Sigmoid colon (tissue), 7 donors: Measurements from ENCODE around the gene ARHGAP22. TPM values are rescaled to one million over a fixed set of nuclear protein-coding genes. Genes with fewer than 3 reads are reported as not detected.

Experiments used
- DNase-seq: peaks from one replicate; pipeline ENCODE4 v3.0.0-alpha.2; 2019
- H3K27ac ChIP-seq, 4 donors: fragments of 200-600 bp; sonication (generic); one replicate each; pipeline ENCODE4 v1.5.1; 2016 to 2019; ENCODE audit warnings: mild to moderate bottlenecking in 1 of 4
- H3K27me3 ChIP-seq, 3 donors: fragments of 200-600 bp; sonication (generic); one replicate each; pipeline ENCODE4 v1.5.1; 2019; ENCODE audit warnings: mild to moderate bottlenecking in 1 of 3
- H3K36me3 ChIP-seq, 4 donors: fragments of 200-600 bp; sonication (generic); one replicate each; pipeline ENCODE4 v1.5.1; 2016 to 2019
- H3K4me1 ChIP-seq, 4 donors: fragments of 200-600 bp; sonication (generic); one replicate each; pipeline ENCODE4 v1.5.1; 2017 to 2019
- H3K4me3 ChIP-seq, 4 donors: fragments of 200-600 bp; sonication (generic); one replicate each; pipeline ENCODE4 v1.5.1; 2017 to 2019; ENCODE audit warnings: mild to moderate bottlenecking in 2 of 4, moderate library complexity in 1 of 4
- H3K9me3 ChIP-seq, 4 donors: fragments of 200-600 bp in 3 of 4; sonication (generic) in 3 of 4; one replicate each; pipeline versions ENCODE4 v1.5.1 to v1.6.1; 2013 to 2019
- CTCF ChIP-seq, 4 experiments: fragments of 450-650 bp in 3 of 4; fragments of 200-600 bp in 1 of 4; IDR thresholded peaks; one replicate each; pipeline ENCODE4 v1.5.1; 2016 to 2019; ENCODE audit warnings: antibody characterized with exemption in 4 of 4, mild to moderate bottlenecking in 3 of 4, moderate library complexity in 2 of 4
- EP300 ChIP-seq, 4 donors: sonication (generic); formaldehyde crosslinking; IDR thresholded peaks; one replicate each; pipeline ENCODE4 v1.6.1; 2017; ENCODE audit warnings: antibody characterized with exemption in 4 of 4
- POLR2A ChIP-seq, 2 donors: fragments of 450-650 bp; IDR thresholded peaks; one replicate each; pipeline ENCODE4 v1.6.1; 2016; ENCODE audit warnings: antibody characterized with exemption in 2 of 2, mild to moderate bottlenecking in 2 of 2, moderate library complexity in 2 of 2
- POLR2AphosphoS5 ChIP-seq, 4 donors: sonication (generic); formaldehyde crosslinking; IDR thresholded peaks; one replicate each; pipeline ENCODE4 v1.6.1; 2017; ENCODE audit warnings: antibody characterized with exemption in 4 of 4
- WGBS, 2 donors: extraction: QIAGEN DNeasy Blood & Tissue Kit; methylation state at CpG; one replicate each; pipeline ENCODE4 v1.1.7; 2013; 5-methylcytosine and 5-hydroxymethylcytosine counted together
- intact Hi-C: fragments of 100-400 bp; cut with DNase I; formaldehyde crosslinking; loops from one replicate; pipeline ENCODE4 v1.15.1; 2023
- polyA plus RNA-seq, 3 donors: library from polyadenylated mRNA; stranded (reverse); fragments of 200-250 nt; gene quantifications; one replicate each; pipeline ENCODE4 v1.2.3, GENCODE V29; 2013
- total RNA-seq, 4 donors: library from RNA; depleted of rRNA; stranded (reverse); fragments of >200 nt; gene quantifications; one replicate each; pipeline ENCODE4 v1.1.0, GENCODE V29; 2016
- donor health status: healthy with polysubstance abuse.
- donor health status: Bipolar disorder and iron deficiency.
- donor health status: healthy.

ARHGAP22 gene
- total and polyA plus RNA-seq, 7 donors, result 1.2 to 6.4 (median 3.1) TPM

GRCh38 chr10:48452879-48453412 lies 151.9 kb downstream of the ARHGAP22 start:
- no peak for TF ChIP-seq EP300 (IDR thresholded peaks at IDR 0.05)
- TF ChIP-seq CTCF (IDR thresholded peaks at IDR 0.05), result no peak
- TF ChIP-seq POLR2AphosphoS5 (IDR thresholded peaks at IDR 0.05), result no peak
- no peak for TF ChIP-seq POLR2A (IDR thresholded peaks at IDR 0.05)
- DNase-seq, result peak; percentile 59
- H3K27me3 ChIP-seq, result no peaks in the 10 kb centered on the region
- intact Hi-C loops, result no loop called here
- no peak overlapping the region for H3K4me3 ChIP-seq
- H3K27ac ChIP-seq, result no peak overlapping the region
- WGBS, 2 donors, result 67 to 82% methylated on average over 6 of the region's 6 CpGs
- peaks cover 0 to 14% (median 10%) of the 10 kb centered on the region in 4 donors for H3K4me1 ChIP-seq
- no peaks in the 10 kb centered on the region for H3K9me3 ChIP-seq
- no peaks in the 10 kb centered on the region for H3K36me3 ChIP-seq

GRCh38 chr10:48451969-48452878 lies 152.6 kb downstream of the ARHGAP22 start:
- H3K36me3 ChIP-seq, result no peaks in the 10 kb centered on the region
- 81 to 85% methylated on average over 15 of the region's 15 CpGs for WGBS, 2 donors
- no peaks in the 10 kb centered on the region for H3K9me3 ChIP-seq
- no peaks in the 10 kb centered on the region for H3K27me3 ChIP-seq
- intact Hi-C loops, result no loop called here
- TF ChIP-seq POLR2A (IDR thresholded peaks at IDR 0.05), result no peak
- TF ChIP-seq EP300 (IDR thresholded peaks at IDR 0.05), result no peak
- no peak for TF ChIP-seq POLR2AphosphoS5 (IDR thresholded peaks at IDR 0.05)
- no peak for TF ChIP-seq CTCF (IDR thresholded peaks at IDR 0.05)
- no peak overlapping the region for H3K27ac ChIP-seq
- no peak overlapping the region for H3K4me3 ChIP-seq
- peaks cover 0 to 14% (median 10%) of the 10 kb centered on the region in 4 donors for H3K4me1 ChIP-seq
- DNase-seq, result no peak

- no peaks in the 10 kb centered on the region for H3K27me3 ChIP-seq
- peak; percentile 63 for DNase-seq
- 89 to 91% methylated on average over 43 of the region's 43 CpGs for WGBS, 2 donors
- no peak for TF ChIP-seq CTCF (IDR thresholded peaks at IDR 0.05)
- no peak for TF ChIP-seq EP300 (IDR thresholded peaks at IDR 0.05)
- TF ChIP-seq POLR2A (IDR thresholded peaks at IDR 0.05), result no peak
- no peak for TF ChIP-seq POLR2AphosphoS5 (IDR thresholded peaks at IDR 0.05)
- no peaks in the 10 kb centered on the region for H3K36me3 ChIP-seq
- no peak overlapping the region for H3K4me3 ChIP-seq
- intact Hi-C loops, result no loop called here
- H3K9me3 ChIP-seq, result no peaks in the 10 kb centered on the region
- no peak overlapping the region for H3K27ac ChIP-seq
- H3K4me1 ChIP-seq, result peaks cover 0 to 1% (median under 1%) of the 10 kb centered on the region in 4 donors
Observed at GRCh38 chr10:48450741-48451466, 154.0 kb downstream of the ARHGAP22 start.

- intact Hi-C loops, result no loop called here
- Histone ChIP-seq H3K27me3 (no peaks in the 10 kb centered on the region), H3K4me3 (no peak overlapping the region), H3K4me1 (no peaks in the 10 kb centered on the region), H3K9me3 (no peaks in the 10 kb centered on the region), H3K27ac (no peak overlapping the region), H3K36me3 (no peaks in the 10 kb centered on the region)
- peak; percentile 57 for DNase-seq
- 95 to 97% methylated on average over 49 of the region's 49 CpGs for WGBS, 2 donors
- no peak for TF ChIP-seq POLR2A (IDR thresholded peaks at IDR 0.05)
- no peak for TF ChIP-seq CTCF (IDR thresholded peaks at IDR 0.05)
- no peak for TF ChIP-seq POLR2AphosphoS5 (IDR thresholded peaks at IDR 0.05)
- no peak for TF ChIP-seq EP300 (IDR thresholded peaks at IDR 0.05)
Observed at GRCh38 chr10:48450233-48450740, 154.6 kb downstream of the ARHGAP22 start.
